ENCODE results near the gene SLC6A12. TPM values are rescaled to one million over a fixed set of nuclear protein-coding genes. Genes with fewer than 3 reads are reported as not detected.

The SLC6A12 gene
- total RNA-seq, 4 donors from 2014 or later, result 0.17 to 0.78 (median 0.34) TPM; not detected in 1

DNA sequence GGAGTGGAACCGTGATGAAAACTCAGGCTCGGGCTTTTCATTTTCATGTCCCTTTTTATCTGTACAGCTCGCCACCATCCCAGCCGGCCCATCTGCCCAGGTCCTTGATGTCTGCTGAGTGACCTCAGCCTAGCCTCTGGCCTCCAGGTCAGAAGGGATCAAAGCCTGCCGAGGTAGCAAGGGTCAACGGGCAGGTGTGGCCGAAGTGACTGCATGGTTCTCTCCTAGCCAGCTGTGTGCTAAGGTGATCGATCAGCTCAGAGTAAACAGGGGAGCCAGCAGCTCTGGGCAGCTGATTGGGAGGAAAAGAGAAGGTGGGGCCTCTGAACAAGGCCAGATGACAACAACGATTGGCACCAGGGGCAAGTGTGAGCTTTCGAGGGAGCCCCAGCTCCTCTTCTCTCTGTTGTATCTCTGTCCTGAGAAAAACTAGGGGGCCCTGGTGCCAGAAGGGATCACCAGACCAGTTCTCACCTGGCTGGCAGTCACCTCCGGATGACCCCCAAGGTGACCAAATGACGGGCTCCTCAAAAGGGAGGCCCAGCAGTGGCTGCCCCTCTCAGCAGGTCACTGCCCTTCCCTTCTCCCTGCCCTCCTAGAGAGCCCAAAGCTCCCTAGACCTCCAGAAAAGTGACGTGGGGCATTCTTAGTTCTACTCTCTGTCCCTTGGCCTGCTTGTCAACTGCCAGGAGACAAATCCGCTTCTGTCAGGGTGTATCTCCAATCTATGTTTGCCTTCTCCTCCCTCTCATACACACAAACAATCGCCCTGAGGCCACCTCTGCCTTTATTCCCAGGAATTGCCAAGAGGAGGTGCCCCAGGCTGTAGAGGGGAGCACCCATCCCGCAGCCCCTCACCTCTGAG lies 3.4 kb downstream of the SLC6A12 start:
- H3K4me1 ChIP-seq, result peaks cover 0 to 6% (median 2%) of the 10 kb centered on the region in 4 donors
- no peak for TF ChIP-seq EP300 (IDR thresholded peaks at IDR 0.05)
- no peak for TF ChIP-seq POLR2A (IDR thresholded peaks at IDR 0.05; ENCODE audit: low read depth)
- no peak for TF ChIP-seq POLR2AphosphoS5 (IDR thresholded peaks at IDR 0.05)
- TF ChIP-seq, protein P1, sequence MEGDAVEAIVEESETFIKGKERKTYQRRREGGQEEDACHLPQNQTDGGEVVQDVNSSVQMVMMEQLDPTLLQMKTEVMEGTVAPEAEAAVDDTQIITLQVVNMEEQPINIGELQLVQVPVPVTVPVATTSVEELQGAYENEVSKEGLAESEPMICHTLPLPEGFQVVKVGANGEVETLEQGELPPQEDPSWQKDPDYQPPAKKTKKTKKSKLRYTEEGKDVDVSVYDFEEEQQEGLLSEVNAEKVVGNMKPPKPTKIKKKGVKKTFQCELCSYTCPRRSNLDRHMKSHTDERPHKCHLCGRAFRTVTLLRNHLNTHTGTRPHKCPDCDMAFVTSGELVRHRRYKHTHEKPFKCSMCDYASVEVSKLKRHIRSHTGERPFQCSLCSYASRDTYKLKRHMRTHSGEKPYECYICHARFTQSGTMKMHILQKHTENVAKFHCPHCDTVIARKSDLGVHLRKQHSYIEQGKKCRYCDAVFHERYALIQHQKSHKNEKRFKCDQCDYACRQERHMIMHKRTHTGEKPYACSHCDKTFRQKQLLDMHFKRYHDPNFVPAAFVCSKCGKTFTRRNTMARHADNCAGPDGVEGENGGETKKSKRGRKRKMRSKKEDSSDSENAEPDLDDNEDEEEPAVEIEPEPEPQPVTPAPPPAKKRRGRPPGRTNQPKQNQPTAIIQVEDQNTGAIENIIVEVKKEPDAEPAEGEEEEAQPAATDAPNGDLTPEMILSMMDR (IDR thresholded peaks at IDR 0.05), result no peak
- H3K27ac ChIP-seq (replicated peaks in 1 of 4), result no peak overlapping the region
- 79% methylated on average over 14 of the region's 16 CpGs for WGBS
- DNase-seq (ENCODE audit: extremely low spot score), result no peak
- intact Hi-C loops (cut with DNase I), result no loop called here
- no peaks in the 10 kb centered on the region for H3K36me3 ChIP-seq
- H3K9me3 ChIP-seq, result no peaks in the 10 kb centered on the region
- H3K4me3 ChIP-seq, result no peak overlapping the region
- peaks cover 0 to 80% (median 1%) of the 10 kb centered on the region in 4 donors for H3K27me3 ChIP-seq

- H3K36me3 ChIP-seq, result no peaks in the 10 kb centered on the region
- no peak for DNase-seq (ENCODE audit: extremely low spot score)
- peaks cover 0 to 80% (median 2%) of the 10 kb centered on the region in 4 donors for H3K27me3 ChIP-seq
- TF ChIP-seq, protein P1 (IDR thresholded peaks at IDR 0.05), result no peak
- TF ChIP-seq EP300 (IDR thresholded peaks at IDR 0.05) (no peak), POLR2AphosphoS5 (IDR thresholded peaks at IDR 0.05) (no peak), POLR2A (IDR thresholded peaks at IDR 0.05; ENCODE audit: low read depth) (no peak)
- H3K4me1 ChIP-seq, result peaks cover 0 to 6% (median 2%) of the 10 kb centered on the region in 4 donors
- intact Hi-C loops (cut with DNase I), result no loop called here
- no peak overlapping the region for H3K4me3 ChIP-seq
- no peaks in the 10 kb centered on the region for H3K9me3 ChIP-seq
- 93% methylated on average over 11 of the region's 12 CpGs for WGBS
- no peak overlapping the region for H3K27ac ChIP-seq (replicated peaks in 1 of 4)
These were observed 4.1 kb downstream of the SLC6A12 start for GRCh38 chr12:209851-210250.

- TF ChIP-seq, protein P1 (IDR thresholded peaks at IDR 0.05), result no peak
- TF ChIP-seq EP300 (IDR thresholded peaks at IDR 0.05) (no peak), POLR2AphosphoS5 (IDR thresholded peaks at IDR 0.05) (no peak), POLR2A (IDR thresholded peaks at IDR 0.05; ENCODE audit: low read depth) (no peak)
- no peak overlapping the region for H3K27ac ChIP-seq (replicated peaks in 1 of 4)
- H3K36me3 ChIP-seq, result no peaks in the 10 kb centered on the region
- H3K27me3 ChIP-seq, result peaks cover 0 to 80% (median 5%) of the 10 kb centered on the region in 4 donors
- DNase-seq (ENCODE audit: extremely low spot score), result no peak
- peaks cover 0 to 10% (median 4%) of the 10 kb centered on the region in 4 donors for H3K4me1 ChIP-seq
- intact Hi-C loops (cut with DNase I), result no loop called here
- 94% methylated on average over 15 of the region's 15 CpGs for WGBS
- no peak overlapping the region for H3K4me3 ChIP-seq
- H3K9me3 ChIP-seq, result no peaks in the 10 kb centered on the region
These were observed 4.7 kb downstream of the SLC6A12 start for GRCh38 chr12:209246-209645.

DNA sequence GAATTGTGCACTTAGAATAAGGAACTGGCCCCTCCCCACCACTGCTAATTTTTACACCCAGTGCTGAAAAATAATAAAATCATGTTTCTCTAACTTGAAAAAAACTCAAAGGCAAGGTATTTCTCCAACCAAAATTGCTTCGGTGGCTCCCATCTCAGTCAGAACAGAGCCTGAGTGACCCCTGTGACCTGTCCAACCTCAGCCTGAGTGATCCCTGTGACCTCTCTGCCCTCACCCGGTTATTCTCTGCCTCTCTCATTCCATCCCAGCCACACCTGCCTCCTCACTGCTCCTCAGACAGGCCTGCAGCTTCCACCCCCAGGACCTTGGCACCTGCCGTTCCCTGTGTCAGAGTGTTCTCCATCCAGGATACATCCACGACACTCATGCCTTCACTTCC lies 5.1 kb downstream of the SLC6A12 start:
- no peak for DNase-seq (ENCODE audit: extremely low spot score)
- H3K4me3 ChIP-seq, result no peak overlapping the region
- WGBS, result 73% methylated on average over 4 of the region's 4 CpGs
- intact Hi-C loops (cut with DNase I), result no loop called here
- peaks cover 0 to 80% (median 9%) of the 10 kb centered on the region in 4 donors for H3K27me3 ChIP-seq
- H3K36me3 ChIP-seq, result no peaks in the 10 kb centered on the region
- H3K9me3 ChIP-seq, result no peaks in the 10 kb centered on the region
- TF ChIP-seq POLR2AphosphoS5 (IDR thresholded peaks at IDR 0.05), result no peak
- TF ChIP-seq EP300 (IDR thresholded peaks at IDR 0.05), result no peak
- TF ChIP-seq POLR2A (IDR thresholded peaks at IDR 0.05; ENCODE audit: low read depth), result no peak
- TF ChIP-seq, protein P1 (IDR thresholded peaks at IDR 0.05), result no peak
- H3K27ac ChIP-seq (replicated peaks in 1 of 4), result no peak overlapping the region
- peaks cover 3 to 15% (median 8%) of the 10 kb centered on the region in 4 donors for H3K4me1 ChIP-seq

All from esophagus muscularis mucosa (tissue), 4 donors.